ENCODE results near the gene PGBD5. TPM values are rescaled to one million over a fixed set of nuclear protein-coding genes. Genes with fewer than 3 reads are reported as not detected.

PGBD5 gene
- total RNA-seq, 1 donor from 2014 or later: 72.4 TPM

GRCh38 chr1:230456478-230456877 lies 30.3 kb upstream of the PGBD5 start:
- H3K4me3 Mint-ChIP-seq (ENCODE audit: unreplicated experiment): no peak overlapping the region
- no peaks in the 10 kb centered on the region for H3K27me3 Mint-ChIP-seq (ENCODE audit: unreplicated experiment)
- no peaks in the 10 kb centered on the region for H3K36me3 Mint-ChIP-seq (ENCODE audit: unreplicated experiment)
- no peak for TF ChIP-seq CTCF (IDR thresholded peaks at IDR 0.05; ENCODE audit: partially characterized antibody, unreplicated experiment)
- peaks cover 2% of the 10 kb centered on the region for H3K9me3 Mint-ChIP-seq (ENCODE audit: unreplicated experiment)
- H3K4me1 Mint-ChIP-seq (ENCODE audit: low read depth, unreplicated experiment): peaks cover 27% of the 10 kb centered on the region
- DNase-seq: no peak
- peak overlapping the region; percentile 6 for H3K27ac Mint-ChIP-seq (ENCODE audit: unreplicated experiment)

GRCh38 chr1:230455291-230455690 lies 29.2 kb upstream of the PGBD5 start:
- H3K9me3 Mint-ChIP-seq (ENCODE audit: unreplicated experiment): peaks cover under 1% of the 10 kb centered on the region
- H3K4me3 Mint-ChIP-seq (ENCODE audit: unreplicated experiment): no peak overlapping the region
- H3K36me3 Mint-ChIP-seq (ENCODE audit: unreplicated experiment): no peaks in the 10 kb centered on the region
- no peak for TF ChIP-seq CTCF (IDR thresholded peaks at IDR 0.05; ENCODE audit: partially characterized antibody, unreplicated experiment)
- H3K4me1 Mint-ChIP-seq (ENCODE audit: low read depth, unreplicated experiment): peaks cover 24% of the 10 kb centered on the region
- H3K27me3 Mint-ChIP-seq (ENCODE audit: unreplicated experiment): no peaks in the 10 kb centered on the region
- no peak overlapping the region for H3K27ac Mint-ChIP-seq (ENCODE audit: unreplicated experiment)
- no peak for DNase-seq

- Mint-ChIP-seq H3K27me3 (ENCODE audit: unreplicated experiment) (no peaks in the 10 kb centered on the region), H3K27ac (ENCODE audit: unreplicated experiment) (no peak overlapping the region), H3K36me3 (ENCODE audit: unreplicated experiment) (no peaks in the 10 kb centered on the region), H3K4me1 (ENCODE audit: low read depth, unreplicated experiment) (peaks cover 11% of the 10 kb centered on the region), H3K9me3 (ENCODE audit: unreplicated experiment) (no peaks in the 10 kb centered on the region), H3K4me3 (ENCODE audit: unreplicated experiment) (no peak overlapping the region)
- DNase-seq: no peak
- no peak for TF ChIP-seq CTCF (IDR thresholded peaks at IDR 0.05; ENCODE audit: partially characterized antibody, unreplicated experiment)
These were observed 27.2 kb upstream of the PGBD5 start for GRCh38 chr1:230453377-230453776.

GRCh38 chr1:230441183-230442029 lies 15.3 kb upstream of the PGBD5 start:
- peaks cover 15% of the 10 kb centered on the region for H3K36me3 Mint-ChIP-seq (ENCODE audit: unreplicated experiment)
- peaks cover 10% of the 10 kb centered on the region for H3K4me1 Mint-ChIP-seq (ENCODE audit: low read depth, unreplicated experiment)
- peak; percentile 21 for DNase-seq
- H3K27ac Mint-ChIP-seq (ENCODE audit: unreplicated experiment): no peak overlapping the region
- H3K27me3 Mint-ChIP-seq (ENCODE audit: unreplicated experiment): no peaks in the 10 kb centered on the region
- H3K9me3 Mint-ChIP-seq (ENCODE audit: unreplicated experiment): peaks cover 2% of the 10 kb centered on the region
- no peak overlapping the region for H3K4me3 Mint-ChIP-seq (ENCODE audit: unreplicated experiment)
- TF ChIP-seq CTCF (IDR thresholded peaks at IDR 0.05; ENCODE audit: partially characterized antibody, unreplicated experiment): no peak

GRCh38 chr1:230435108-230435507 lies 9.0 kb upstream of the PGBD5 start:
- H3K4me1 Mint-ChIP-seq (ENCODE audit: low read depth, unreplicated experiment): peaks cover 3% of the 10 kb centered on the region
- peaks cover 5% of the 10 kb centered on the region for H3K36me3 Mint-ChIP-seq (ENCODE audit: unreplicated experiment)
- H3K4me3 Mint-ChIP-seq (ENCODE audit: unreplicated experiment): no peak overlapping the region
- no peaks in the 10 kb centered on the region for H3K27me3 Mint-ChIP-seq (ENCODE audit: unreplicated experiment)
- H3K9me3 Mint-ChIP-seq (ENCODE audit: unreplicated experiment): peaks cover 2% of the 10 kb centered on the region
- no peak overlapping the region for H3K27ac Mint-ChIP-seq (ENCODE audit: unreplicated experiment)
- TF ChIP-seq CTCF (IDR thresholded peaks at IDR 0.05; ENCODE audit: partially characterized antibody, unreplicated experiment): no peak
- no peak for DNase-seq
